ENCODE results near the gene ASIC2.
"Not testable (repeated sequence)": the region's sequence is repeated elsewhere in the genome, so short reads cannot be mapped to it uniquely, and the experiment has no call there.

Gene ASIC2

GRCh38 chr17:33015716-33016346, 277.3 kb downstream of the ASIC2 start:
- DNase-seq, result no peak

GRCh38 chr17:33014751-33015150, 278.3 kb downstream of the ASIC2 start:
- no peak for DNase-seq

GRCh38 chr17:33013596-33014375, 279.3 kb downstream of the ASIC2 start:
- no peak for DNase-seq

- DNase-seq, result no peak
Observed at GRCh38 chr17:33012522-33013033, 280.5 kb downstream of the ASIC2 start.

- no peak for DNase-seq
Observed at GRCh38 chr17:33009636-33010035, 283.5 kb downstream of the ASIC2 start.

- DNase-seq, result no peak
Observed at GRCh38 chr17:33007186-33007585, 285.9 kb downstream of the ASIC2 start.

GRCh38 chr17:33002246-33002645, 290.8 kb downstream of the ASIC2 start:
- no peak for DNase-seq

GRCh38 chr17:32998887-32999228, 294.2 kb downstream of the ASIC2 start:
- no peak for DNase-seq

GRCh38 chr17:32998111-32998886, 294.8 kb downstream of the ASIC2 start:
- peak; percentile 84 to 88 for DNase-seq

GRCh38 chr17:32995416-32996045, 297.6 kb downstream of the ASIC2 start:
- DNase-seq, result no peak

- no peak for DNase-seq
Observed at GRCh38 chr17:32993977-32994376, 299.1 kb downstream of the ASIC2 start.

GRCh38 chr17:32992321-32993033, 300.6 kb downstream of the ASIC2 start:
- no peak for DNase-seq

GRCh38 chr17:32988481-32989101, 304.5 kb downstream of the ASIC2 start:
- DNase-seq, result no peak

GRCh38 chr17:32987868-32988267, 305.2 kb downstream of the ASIC2 start:
- not testable (repeated sequence) for DNase-seq

- DNase-seq, result not testable (repeated sequence)
Observed at GRCh38 chr17:32987453-32987805, 305.7 kb downstream of the ASIC2 start.

GRCh38 chr17:32985050-32985756, 307.9 kb downstream of the ASIC2 start:
- no peak for DNase-seq

GRCh38 chr17:32981611-32982010, 311.5 kb downstream of the ASIC2 start:
- DNase-seq, result not testable (repeated sequence)

GRCh38 chr17:32980230-32980629, 312.9 kb downstream of the ASIC2 start:
- no peak for DNase-seq

- no peak for DNase-seq
Observed at GRCh38 chr17:32976605-32977004, 316.5 kb downstream of the ASIC2 start.

GRCh38 chr17:32976131-32976530, 317.0 kb downstream of the ASIC2 start:
- no peak for DNase-seq

- DNase-seq, result peak in 1 of 2 experiments; percentile 36
Observed at GRCh38 chr17:32971171-32971570, 321.9 kb downstream of the ASIC2 start.
